VCaP (cell line): ENCODE results near the gene TBL3.

ENCODE experiments used
- H3K27ac ChIP-seq: fragments of 450-650 bp; 2 replicates; pipeline ENCODE4 v1.5.1; 2017
- TF ChIP-seq, protein P1 (sequence below): fragments of 450-650 bp; conservative IDR thresholded peaks from 2 replicates; pipeline ENCODE4 v1.5.1; 2017; ENCODE audit warnings: mild to moderate bottlenecking, moderate library complexity

Gene TBL3

DNA sequence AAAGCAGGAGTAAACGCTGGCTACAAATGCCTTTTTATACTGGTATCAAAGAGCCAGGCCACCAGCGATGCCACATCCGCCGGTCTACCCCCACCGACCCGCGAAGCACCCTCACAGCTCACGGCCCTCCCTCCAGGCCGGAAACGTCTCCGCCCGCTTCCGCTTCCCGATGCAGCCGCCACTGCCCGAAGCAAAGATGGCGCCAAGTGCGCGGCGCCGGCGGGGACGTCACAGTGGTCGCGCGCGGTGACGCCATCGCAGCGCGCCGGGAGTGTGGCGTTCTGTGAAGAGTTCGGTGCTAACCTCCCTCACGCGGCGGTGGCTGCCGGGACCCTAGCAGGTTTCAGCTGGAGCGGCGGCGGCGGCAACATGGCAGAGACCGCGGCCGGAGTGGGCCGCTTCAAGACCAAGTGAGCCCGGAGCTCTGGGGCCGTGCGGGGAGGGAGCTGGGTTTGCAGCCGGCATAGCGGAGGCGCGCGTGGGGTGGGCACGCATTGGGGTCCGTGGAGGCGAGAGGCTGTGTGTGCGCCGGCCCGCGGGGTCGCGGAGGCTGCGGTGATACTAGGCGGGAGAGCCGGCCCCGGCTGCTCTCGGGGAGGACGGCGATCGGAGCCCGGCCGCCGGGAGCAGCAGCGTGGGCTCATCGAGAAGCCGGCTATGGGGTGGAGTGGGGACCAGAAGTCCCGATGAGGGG is at the start of gene TBL3:
TBL3 (plus strand) TSS at position 258 of the 694 bp plus-strand sequence; CDS start at position 370, 112 bp downstream.
- TF ChIP-seq, protein P1, sequence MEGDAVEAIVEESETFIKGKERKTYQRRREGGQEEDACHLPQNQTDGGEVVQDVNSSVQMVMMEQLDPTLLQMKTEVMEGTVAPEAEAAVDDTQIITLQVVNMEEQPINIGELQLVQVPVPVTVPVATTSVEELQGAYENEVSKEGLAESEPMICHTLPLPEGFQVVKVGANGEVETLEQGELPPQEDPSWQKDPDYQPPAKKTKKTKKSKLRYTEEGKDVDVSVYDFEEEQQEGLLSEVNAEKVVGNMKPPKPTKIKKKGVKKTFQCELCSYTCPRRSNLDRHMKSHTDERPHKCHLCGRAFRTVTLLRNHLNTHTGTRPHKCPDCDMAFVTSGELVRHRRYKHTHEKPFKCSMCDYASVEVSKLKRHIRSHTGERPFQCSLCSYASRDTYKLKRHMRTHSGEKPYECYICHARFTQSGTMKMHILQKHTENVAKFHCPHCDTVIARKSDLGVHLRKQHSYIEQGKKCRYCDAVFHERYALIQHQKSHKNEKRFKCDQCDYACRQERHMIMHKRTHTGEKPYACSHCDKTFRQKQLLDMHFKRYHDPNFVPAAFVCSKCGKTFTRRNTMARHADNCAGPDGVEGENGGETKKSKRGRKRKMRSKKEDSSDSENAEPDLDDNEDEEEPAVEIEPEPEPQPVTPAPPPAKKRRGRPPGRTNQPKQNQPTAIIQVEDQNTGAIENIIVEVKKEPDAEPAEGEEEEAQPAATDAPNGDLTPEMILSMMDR: no peak
- peak within 1 kb of the TSS; percentile 79 for H3K27ac ChIP-seq

DNA sequence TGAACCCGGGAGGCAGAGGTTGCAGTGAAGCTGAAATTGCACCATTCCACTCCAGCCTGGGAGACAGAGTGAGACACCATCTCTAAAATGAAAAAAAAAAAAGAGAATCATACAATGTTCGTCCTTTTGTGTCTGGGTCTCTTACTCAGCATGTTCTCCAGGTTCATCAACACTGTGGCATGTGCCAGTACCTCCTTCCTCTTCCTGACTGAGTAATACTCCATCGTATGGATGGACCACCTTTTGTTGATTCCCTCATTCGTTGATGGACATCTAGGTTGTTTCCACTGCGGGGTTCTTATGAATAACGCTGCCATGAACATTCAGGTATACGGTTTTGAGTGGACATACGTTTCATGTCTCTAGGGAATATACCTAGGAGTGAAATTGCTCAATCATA is 49.5 kb upstream of the TBL3 start:
- H3K27ac ChIP-seq: no peak overlapping the region
- TF ChIP-seq, protein P1: no peak

DNA sequence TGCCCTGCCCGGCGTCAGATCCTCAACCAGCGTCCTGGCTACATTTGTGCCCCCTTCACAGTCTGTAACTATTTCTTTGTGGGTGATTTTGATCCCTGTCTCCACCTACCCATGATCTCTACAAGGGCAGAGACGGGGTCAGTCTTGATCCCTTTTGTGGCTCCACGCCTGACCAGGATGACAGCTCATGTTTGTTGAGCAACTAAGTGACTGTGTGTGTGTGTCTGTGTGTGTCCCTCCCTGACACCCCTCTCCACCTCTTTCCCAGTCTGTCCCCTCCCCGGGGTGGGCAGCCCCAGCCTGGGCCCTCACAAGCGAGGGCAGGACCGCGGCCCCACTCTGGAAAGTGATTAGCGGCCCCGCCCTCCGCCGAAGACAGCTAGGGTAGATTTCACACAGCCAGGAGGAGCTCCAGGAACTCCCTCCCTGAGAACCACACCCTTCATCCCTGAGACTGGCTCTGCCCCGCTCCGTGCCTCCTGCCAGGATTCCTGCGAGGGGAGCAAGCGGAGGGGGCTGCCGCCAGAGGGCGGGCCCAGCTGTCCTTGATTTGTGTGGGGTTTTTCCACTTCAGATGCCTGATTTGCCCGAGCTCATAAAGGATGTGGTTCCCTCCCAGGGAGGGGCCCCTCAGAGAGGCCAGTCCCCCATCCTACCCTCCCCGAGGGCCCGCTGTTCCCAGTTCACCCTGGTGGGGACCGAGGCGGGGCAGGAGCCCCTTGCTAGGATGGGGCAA is 48.4 kb upstream of the TBL3 start:
- TF ChIP-seq, protein P1: no peak
- no peak overlapping the region for H3K27ac ChIP-seq

DNA sequence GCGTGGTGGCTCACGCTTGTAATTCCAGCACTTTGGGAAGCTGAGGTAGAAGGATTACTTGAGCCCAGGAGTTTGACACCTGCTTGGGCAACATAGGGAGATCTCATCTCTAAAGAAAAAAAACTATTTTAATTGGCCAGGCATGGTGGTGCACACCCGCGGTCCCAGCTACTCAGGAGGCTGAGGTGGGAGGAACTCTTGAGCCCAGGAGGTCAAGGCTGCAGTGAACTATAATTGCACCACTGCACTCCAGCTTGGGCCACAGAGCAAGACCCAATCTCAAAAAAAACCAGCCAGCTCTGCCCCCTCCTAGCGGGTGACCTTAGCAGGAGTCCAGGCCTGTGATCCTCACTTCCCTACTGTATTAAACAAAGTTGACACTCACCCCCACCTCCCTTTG is 47.8 kb upstream of the TBL3 start:
- no peak overlapping the region for H3K27ac ChIP-seq
- TF ChIP-seq, protein P1: no peak

DNA sequence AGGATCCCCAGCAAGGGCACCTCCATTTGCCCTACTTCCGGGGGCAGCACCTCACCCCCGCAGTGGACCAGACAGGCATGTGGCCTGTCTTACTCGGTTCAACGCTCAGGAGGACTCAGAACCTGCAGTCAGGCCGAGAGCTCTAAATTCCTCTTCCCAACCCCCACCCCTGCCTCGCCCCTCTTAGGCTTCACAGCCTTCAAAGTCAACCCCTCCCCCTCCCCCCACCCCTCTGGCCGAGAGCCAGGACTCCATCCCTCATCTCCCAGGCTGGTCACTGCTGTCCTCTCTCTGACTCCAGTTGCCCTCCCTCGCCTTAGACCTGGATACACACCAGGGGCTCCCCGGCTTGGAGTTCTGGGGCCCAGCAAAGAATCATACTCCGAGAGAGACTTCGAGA is 45.6 kb upstream of the TBL3 start:
- no peak overlapping the region for H3K27ac ChIP-seq
- TF ChIP-seq, protein P1: no peak

DNA sequence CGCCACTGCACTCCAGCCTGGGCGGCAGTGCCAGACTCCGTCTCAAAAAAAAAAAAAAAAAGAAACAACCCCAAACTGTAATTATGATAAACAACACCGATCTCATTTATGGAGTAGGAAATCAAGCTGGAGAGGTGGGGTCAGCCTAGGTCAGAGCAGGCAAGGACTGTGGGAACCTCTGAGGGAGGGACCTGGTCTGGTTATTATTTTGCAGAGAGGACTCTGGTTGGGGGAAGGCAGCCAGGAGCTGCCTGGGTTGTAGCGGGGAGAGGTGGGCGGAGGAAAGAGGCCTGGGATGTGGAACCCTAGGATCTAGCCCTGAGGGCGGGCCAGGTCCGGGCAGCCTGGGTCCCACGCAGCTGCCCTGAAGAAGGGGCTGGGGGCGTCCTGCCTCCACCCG is 42.7 kb upstream of the TBL3 start:
- TF ChIP-seq, protein P1: no peak
- peak overlapping the region; percentile 51; the same call in 1 of the 2 replicates for H3K27ac ChIP-seq

DNA sequence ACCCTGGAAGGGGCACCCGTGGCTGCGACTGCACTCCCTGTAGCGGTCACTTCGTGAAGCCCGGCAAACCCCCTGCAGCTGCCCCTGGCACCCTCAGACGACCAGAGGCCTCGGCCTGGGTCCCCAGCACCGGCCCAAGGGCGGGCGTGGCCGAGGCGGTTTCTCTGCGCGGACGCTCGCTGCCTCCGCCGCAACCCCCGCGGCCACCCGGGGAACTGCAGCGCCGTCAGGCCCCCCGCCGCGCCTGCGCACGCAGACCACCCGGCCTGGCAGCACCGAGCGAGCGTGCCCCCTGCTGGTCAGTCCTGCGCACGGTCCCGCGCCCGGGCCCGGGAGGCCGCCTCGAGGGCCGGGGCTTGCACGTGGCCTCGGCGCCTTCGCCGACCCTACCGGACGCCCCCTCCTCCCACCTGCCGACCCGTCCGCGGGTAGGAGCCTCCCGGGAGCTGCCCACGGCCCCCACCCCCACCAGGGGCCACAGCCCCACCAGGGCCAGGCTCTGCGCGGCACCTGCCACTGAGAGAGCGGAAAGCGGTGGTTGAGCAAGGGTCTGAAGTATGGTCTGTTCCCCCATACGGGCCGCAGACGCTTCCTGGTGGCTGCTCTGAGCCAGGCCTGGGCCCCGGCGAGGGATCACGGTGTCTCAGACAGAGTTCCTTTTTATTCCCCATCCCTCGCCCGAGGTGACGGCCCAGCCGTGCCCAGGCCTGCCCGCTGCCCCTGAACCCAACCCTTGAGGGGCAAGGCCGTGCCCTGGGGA is 42.1 kb upstream of the TBL3 start:
- TF ChIP-seq, protein P1: peak; percentile 93
- H3K27ac ChIP-seq: peak overlapping the region; percentile 51; the same call in 1 of the 2 replicates
